ENCODE results near the gene DNAJC5. TPM values are rescaled to one million over a fixed set of nuclear protein-coding genes. Genes with fewer than 3 reads are reported as not detected.

The DNAJC5 gene
- total and polyA plus RNA-seq, 12 donors = 19.5 to 52.2 (median 38.3) TPM

DNA sequence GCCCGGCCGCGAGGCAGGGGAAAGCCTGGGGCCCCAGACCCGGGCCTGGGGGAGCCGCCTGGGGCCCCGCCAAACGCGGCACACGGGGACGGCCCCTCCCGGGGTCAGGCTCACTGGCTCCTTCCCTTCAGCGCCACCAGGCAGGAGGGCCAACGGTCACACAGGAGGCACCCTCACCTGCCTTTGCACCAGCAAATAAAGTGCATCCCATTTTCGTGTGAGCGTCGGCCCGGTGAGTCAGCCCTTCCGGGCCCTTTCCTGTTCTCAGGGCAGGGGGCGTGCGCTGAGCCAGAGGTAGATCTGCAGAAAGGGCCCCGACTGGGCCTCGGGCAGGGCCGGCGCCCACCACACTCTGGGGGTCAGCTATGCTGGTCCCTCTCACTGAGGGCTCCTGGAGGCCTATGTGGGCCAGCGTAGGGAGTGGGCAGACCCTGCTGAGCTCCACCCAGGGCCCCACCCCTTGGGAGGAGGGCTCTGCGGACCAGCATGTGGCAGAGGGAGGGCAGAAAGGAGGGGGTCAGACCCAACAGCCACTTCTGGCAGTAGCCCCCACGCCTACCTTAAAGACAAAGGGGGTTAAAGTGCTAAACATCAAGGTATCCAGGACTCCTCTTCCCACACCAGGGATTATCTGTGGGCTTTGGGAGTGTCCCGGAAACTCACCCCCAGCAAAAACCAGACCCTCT lies 62.2 kb downstream of the DNAJC5 start:
- H3K4me1 ChIP-seq = peaks cover 17 to 54% (median 48%) of the 10 kb centered on the region in 9 donors
- WGBS, 2 donors = 6 to 7% methylated on average over 27 to 28 of the region's 28 CpGs
- peaks cover 0 to 31% (median 12%) of the 10 kb centered on the region in 9 donors for H3K36me3 ChIP-seq
- intact Hi-C loops (cut with DNase I) = loop anchor here in 2 of 10 donors (5.0 kb wide), 2 partner anchors 60 to 405 kb away; partner anchors contain the start of genes DNAJC5 (in 1 of the 2) and FNDC11 (in 1 of the 2)
- peak overlapping the region in 9 of 10 donors; percentile 43 to 100 (median 95) for H3K4me3 ChIP-seq
- peak overlapping the region in 9 of 10 donors; percentile 15 to 96 (median 56) for H3K27ac ChIP-seq
- H3K9me3 ChIP-seq = no peaks in the 10 kb centered on the region
- no peaks in the 10 kb centered on the region for H3K27me3 ChIP-seq
- ATAC-seq = peak; percentile 27 to 57 (median 47)
- DNase-seq = peak; percentile 61 to 69
- TF ChIP-seq, protein P1, sequence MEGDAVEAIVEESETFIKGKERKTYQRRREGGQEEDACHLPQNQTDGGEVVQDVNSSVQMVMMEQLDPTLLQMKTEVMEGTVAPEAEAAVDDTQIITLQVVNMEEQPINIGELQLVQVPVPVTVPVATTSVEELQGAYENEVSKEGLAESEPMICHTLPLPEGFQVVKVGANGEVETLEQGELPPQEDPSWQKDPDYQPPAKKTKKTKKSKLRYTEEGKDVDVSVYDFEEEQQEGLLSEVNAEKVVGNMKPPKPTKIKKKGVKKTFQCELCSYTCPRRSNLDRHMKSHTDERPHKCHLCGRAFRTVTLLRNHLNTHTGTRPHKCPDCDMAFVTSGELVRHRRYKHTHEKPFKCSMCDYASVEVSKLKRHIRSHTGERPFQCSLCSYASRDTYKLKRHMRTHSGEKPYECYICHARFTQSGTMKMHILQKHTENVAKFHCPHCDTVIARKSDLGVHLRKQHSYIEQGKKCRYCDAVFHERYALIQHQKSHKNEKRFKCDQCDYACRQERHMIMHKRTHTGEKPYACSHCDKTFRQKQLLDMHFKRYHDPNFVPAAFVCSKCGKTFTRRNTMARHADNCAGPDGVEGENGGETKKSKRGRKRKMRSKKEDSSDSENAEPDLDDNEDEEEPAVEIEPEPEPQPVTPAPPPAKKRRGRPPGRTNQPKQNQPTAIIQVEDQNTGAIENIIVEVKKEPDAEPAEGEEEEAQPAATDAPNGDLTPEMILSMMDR (IDR thresholded peaks at IDR 0.05) = peak in 1 of 9 donors; percentile 15

DNA sequence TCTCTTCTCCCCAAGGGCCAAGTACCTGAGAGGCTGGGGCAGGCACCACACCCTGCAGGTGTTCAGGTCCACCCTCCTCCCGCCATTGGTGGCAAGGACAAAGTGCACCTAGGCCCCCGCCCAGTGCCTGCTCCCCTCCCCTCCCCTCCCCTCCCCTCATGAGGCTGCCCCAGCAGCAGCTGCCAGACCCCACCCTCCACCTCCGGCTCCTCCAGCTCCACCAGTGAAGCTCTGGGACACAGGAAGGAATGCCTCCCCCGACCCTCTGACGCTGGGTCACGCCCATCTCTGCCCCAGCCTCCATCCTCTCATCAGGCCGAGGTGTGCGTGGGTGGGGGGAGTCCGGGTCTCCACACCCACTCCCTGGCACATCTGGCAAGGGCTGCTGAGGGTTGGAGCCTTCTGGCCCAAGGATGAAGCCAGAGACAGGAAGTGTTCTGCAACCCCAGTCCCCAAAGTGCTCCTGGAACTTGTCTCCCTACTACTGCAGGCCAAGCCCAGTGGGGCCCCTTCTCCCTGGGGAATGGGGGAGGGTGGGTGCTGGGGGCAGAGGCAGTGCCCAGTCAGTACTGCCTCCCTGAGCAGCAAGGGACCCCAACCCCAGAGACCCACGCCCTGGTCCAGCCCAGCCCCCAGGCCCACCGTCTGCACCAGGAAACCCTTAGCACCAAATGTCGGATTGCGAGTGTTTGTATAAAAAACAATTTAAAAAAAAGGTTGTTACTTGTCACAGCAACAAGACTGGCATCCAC lies 62.9 kb downstream of the DNAJC5 start:
- Histone ChIP-seq H3K27me3 (no peaks in the 10 kb centered on the region), H3K4me3 (peak overlapping the region in 3 of 10 donors; percentile 86 to 100 (median 95)), H3K36me3 (peaks cover 0 to 38% (median 18%) of the 10 kb centered on the region in 9 donors), H3K4me1 (peaks cover 13 to 47% (median 41%) of the 10 kb centered on the region in 9 donors), H3K9me3 (no peaks in the 10 kb centered on the region), H3K27ac (peak overlapping the region in 8 of 10 donors; percentile 15 to 70 (median 51))
- ATAC-seq = peak in 5 of 8 donors; percentile 0 to 5 (median 0)
- intact Hi-C loops (cut with DNase I) = loop anchor here in 2 of 10 donors (5.0 kb wide), 2 partner anchors 61 to 406 kb away; partner anchors contain the start of genes DNAJC5 (in 1 of the 2) and FNDC11 (in 1 of the 2)
- TF ChIP-seq, protein P1 (IDR thresholded peaks at IDR 0.05) = no peak
- no peak for DNase-seq
- WGBS, 2 donors = 56 to 58% methylated on average over 13 of the region's 13 CpGs

DNA sequence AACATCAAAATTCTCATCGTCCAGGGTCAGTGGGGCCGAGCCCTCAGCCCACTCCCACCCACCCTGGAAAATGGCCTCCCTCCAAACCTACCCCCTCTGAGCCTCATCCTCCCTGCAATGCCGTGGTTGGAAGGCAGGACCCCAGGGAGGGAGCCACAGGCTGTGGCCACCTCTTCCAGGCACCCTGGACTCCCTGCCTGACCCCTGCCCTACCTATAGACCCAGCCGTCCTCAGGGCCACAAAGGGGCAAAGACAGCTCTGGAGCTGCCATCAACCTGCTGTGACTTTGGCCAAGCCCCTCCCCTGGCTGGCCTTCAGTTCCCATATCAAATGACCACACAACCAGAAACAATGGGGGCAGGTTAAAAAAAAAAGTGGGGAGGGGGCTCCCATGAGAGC lies 63.5 kb downstream of the DNAJC5 start:
- H3K27me3 ChIP-seq = no peaks in the 10 kb centered on the region
- WGBS, 2 donors = 72% methylated on average over 4 of the region's 4 CpGs
- DNase-seq (no peak), ATAC-seq (no peak)
- peak overlapping the region in 3 of 10 donors; percentile 14 to 39 (median 26) for H3K27ac ChIP-seq
- peaks cover 13 to 41% (median 36%) of the 10 kb centered on the region in 9 donors for H3K4me1 ChIP-seq
- TF ChIP-seq, protein P1 (IDR thresholded peaks at IDR 0.05) = no peak
- H3K9me3 ChIP-seq = no peaks in the 10 kb centered on the region
- H3K36me3 ChIP-seq = peaks cover 0 to 44% (median 19%) of the 10 kb centered on the region in 9 donors
- intact Hi-C loops (cut with DNase I) = loop anchor here in 2 of 10 donors (5.0 kb wide), 2 partner anchors 61 to 406 kb away; partner anchors contain the start of genes DNAJC5 (in 1 of the 2) and FNDC11 (in 1 of the 2)
- H3K4me3 ChIP-seq = no peak overlapping the region

All from heart right ventricle (tissue), 16 donors.